GM12892 (cell line): Measurements from ENCODE around the gene BSND.

ENCODE experiments used
- POLR2AphosphoS5 ChIP-seq: IDR thresholded peaks from 2 replicates; pipeline ENCODE4 v1.6.1; 2011; ENCODE audit warnings: low read depth, low read length, control low read depth
- TAF1 ChIP-seq: IDR thresholded peaks from 2 replicates; pipeline ENCODE4 v1.6.1; 2011; ENCODE audit warnings: low read depth, mild to moderate bottlenecking, control low read depth, low read length, borderline replicate concordance

- TF ChIP-seq POLR2AphosphoS5: no peak
- no peak for TF ChIP-seq TAF1
These were observed 2.3 kb upstream of the BSND start for GRCh38 chr1:54996359-54996868.
